Measurements from ENCODE around the gene IMMP2L. TPM values are rescaled to one million over a fixed set of nuclear protein-coding genes. Genes with fewer than 3 reads are reported as not detected.

Gene IMMP2L
- total RNA-seq, 1 donor = 19.9 TPM

DNA sequence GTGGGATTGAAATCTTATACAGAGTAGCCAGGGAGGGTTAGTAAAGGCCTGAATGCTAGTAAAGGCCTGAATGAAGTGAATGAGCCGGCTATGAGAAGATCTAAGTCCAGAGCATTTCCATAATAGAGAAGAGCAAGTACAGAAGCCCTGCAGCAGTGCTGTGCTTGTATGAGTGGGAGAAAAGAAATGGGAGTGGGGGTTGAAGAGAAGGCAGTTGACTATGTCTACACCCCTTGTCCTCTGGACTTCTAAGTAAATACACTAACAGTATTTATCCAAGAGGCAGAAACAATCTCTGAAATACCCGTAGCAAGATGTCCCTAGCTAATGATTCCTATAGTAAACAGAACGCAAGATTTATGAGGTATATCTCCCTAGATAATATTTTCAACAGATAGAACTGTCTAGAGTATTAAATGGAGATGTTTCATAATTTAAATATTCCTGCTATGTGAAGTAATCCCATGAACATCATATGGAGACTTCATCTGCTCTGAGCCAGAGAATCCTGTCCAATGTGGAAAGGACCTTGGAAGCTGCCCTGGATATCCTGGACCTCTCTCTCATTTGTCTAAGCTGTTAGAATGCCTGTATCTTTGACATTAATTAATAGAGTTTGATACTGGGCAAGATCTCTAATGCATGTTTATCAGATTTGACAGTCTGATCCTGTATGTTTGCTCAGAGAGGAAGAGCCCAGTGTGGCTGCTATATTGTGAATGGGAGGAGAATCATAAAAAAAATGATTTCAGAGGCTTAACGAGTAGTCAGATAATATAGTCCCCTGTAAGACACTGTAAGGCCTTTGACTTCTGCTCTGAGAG is 299.8 kb downstream of the IMMP2L start:
- H3K4me2 ChIP-seq (ENCODE audit: insufficient read depth, low read length) = no peak overlapping the region
- DNase-seq (ENCODE audit: insufficient read length, low spot score, missing footprints) = peak; percentile 17
- H3K4me1 ChIP-seq (ENCODE audit: insufficient read depth, low read length) = peaks cover 42% of the 10 kb centered on the region
- no peaks in the 10 kb centered on the region for H3K27me3 ChIP-seq (ENCODE audit: insufficient read depth, low read length)
- peak overlapping the region; percentile 59 for H3K27ac ChIP-seq (ENCODE audit: low read depth, low read length)
- no peaks in the 10 kb centered on the region for H3K36me3 ChIP-seq (ENCODE audit: insufficient read depth, low read length)
- TF ChIP-seq, protein P1, sequence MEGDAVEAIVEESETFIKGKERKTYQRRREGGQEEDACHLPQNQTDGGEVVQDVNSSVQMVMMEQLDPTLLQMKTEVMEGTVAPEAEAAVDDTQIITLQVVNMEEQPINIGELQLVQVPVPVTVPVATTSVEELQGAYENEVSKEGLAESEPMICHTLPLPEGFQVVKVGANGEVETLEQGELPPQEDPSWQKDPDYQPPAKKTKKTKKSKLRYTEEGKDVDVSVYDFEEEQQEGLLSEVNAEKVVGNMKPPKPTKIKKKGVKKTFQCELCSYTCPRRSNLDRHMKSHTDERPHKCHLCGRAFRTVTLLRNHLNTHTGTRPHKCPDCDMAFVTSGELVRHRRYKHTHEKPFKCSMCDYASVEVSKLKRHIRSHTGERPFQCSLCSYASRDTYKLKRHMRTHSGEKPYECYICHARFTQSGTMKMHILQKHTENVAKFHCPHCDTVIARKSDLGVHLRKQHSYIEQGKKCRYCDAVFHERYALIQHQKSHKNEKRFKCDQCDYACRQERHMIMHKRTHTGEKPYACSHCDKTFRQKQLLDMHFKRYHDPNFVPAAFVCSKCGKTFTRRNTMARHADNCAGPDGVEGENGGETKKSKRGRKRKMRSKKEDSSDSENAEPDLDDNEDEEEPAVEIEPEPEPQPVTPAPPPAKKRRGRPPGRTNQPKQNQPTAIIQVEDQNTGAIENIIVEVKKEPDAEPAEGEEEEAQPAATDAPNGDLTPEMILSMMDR (IDR thresholded peaks at IDR 0.05; ENCODE audit: extremely low read depth, low read depth, low read length) = no peak
- H3K79me2 ChIP-seq (ENCODE audit: insufficient read depth, low read length) = no peaks in the 10 kb centered on the region
- no peaks in the 10 kb centered on the region for H3K9me3 ChIP-seq (ENCODE audit: low read depth, low read length)
- H2AFZ ChIP-seq (ENCODE audit: low read length) = peak overlapping the region; percentile 54
- H4K20me1 ChIP-seq (ENCODE audit: insufficient read depth, low read length) = no peaks in the 10 kb centered on the region
- no peak overlapping the region for H3K4me3 ChIP-seq (ENCODE audit: insufficient read depth, low read length)

GRCh38 chr7:111261496-111261895 is 300.8 kb downstream of the IMMP2L start:
- Histone ChIP-seq H3K4me2 (ENCODE audit: insufficient read depth, low read length) (peak overlapping the region; percentile 39), H2AFZ (ENCODE audit: low read length) (peak overlapping the region; percentile 75), H3K9me3 (ENCODE audit: low read depth, low read length) (no peaks in the 10 kb centered on the region), H3K4me3 (ENCODE audit: insufficient read depth, low read length) (no peak overlapping the region), H3K36me3 (ENCODE audit: insufficient read depth, low read length) (no peaks in the 10 kb centered on the region), H3K27ac (ENCODE audit: low read depth, low read length) (peak overlapping the region; percentile 59), H4K20me1 (ENCODE audit: insufficient read depth, low read length) (no peaks in the 10 kb centered on the region), H3K79me2 (ENCODE audit: insufficient read depth, low read length) (no peaks in the 10 kb centered on the region), H3K27me3 (ENCODE audit: insufficient read depth, low read length) (no peaks in the 10 kb centered on the region), H3K4me1 (ENCODE audit: insufficient read depth, low read length) (peaks cover 37% of the 10 kb centered on the region)
- TF ChIP-seq, protein P1 (IDR thresholded peaks at IDR 0.05; ENCODE audit: extremely low read depth, low read depth, low read length) = no peak
- DNase-seq (ENCODE audit: insufficient read length, low spot score, missing footprints) = peak; percentile 23

DNA sequence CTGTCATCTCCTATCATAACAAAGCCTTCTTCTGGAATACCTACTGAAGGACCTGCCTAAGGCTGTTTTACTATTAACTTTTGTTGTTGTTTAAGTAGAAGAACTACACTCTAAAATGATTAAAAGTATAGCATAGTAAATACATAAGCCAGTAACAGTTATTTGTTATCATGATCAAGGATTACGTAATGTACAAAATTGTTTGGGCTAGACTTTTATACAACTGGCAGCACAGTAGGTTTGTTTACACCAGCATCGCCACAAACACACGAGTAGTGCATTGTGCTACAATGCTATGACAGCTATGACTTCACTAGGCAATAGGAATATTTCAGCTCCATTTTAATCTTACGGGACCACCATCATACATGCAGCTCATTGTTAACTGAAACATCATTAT is 302.3 kb downstream of the IMMP2L start:
- no peaks in the 10 kb centered on the region for H4K20me1 ChIP-seq (ENCODE audit: insufficient read depth, low read length)
- H3K36me3 ChIP-seq (ENCODE audit: insufficient read depth, low read length) = no peaks in the 10 kb centered on the region

GRCh38 chr7:111256391-111256790 is 305.9 kb downstream of the IMMP2L start:
- no peak for DNase-seq (ENCODE audit: insufficient read length, low spot score, missing footprints)
- Histone ChIP-seq H4K20me1 (ENCODE audit: insufficient read depth, low read length) (no peaks in the 10 kb centered on the region), H3K9me3 (ENCODE audit: low read depth, low read length) (no peaks in the 10 kb centered on the region), H3K4me1 (ENCODE audit: insufficient read depth, low read length) (peaks cover 4% of the 10 kb centered on the region), H2AFZ (ENCODE audit: low read length) (no peak overlapping the region), H3K4me2 (ENCODE audit: insufficient read depth, low read length) (no peak overlapping the region), H3K36me3 (ENCODE audit: insufficient read depth, low read length) (no peaks in the 10 kb centered on the region), H3K27ac (ENCODE audit: low read depth, low read length) (no peak overlapping the region), H3K79me2 (ENCODE audit: insufficient read depth, low read length) (no peaks in the 10 kb centered on the region), H3K27me3 (ENCODE audit: insufficient read depth, low read length) (no peaks in the 10 kb centered on the region), H3K4me3 (ENCODE audit: insufficient read depth, low read length) (no peak overlapping the region)
- TF ChIP-seq, protein P1 (IDR thresholded peaks at IDR 0.05; ENCODE audit: extremely low read depth, low read depth, low read length) = no peak

More for the DNA sequence above, 302.3 kb downstream of the IMMP2L start:
- DNase-seq (ENCODE audit: insufficient read length, low spot score, missing footprints) = no peak
- H3K4me2 ChIP-seq (ENCODE audit: insufficient read depth, low read length) = no peak overlapping the region
- H3K27me3 ChIP-seq (ENCODE audit: insufficient read depth, low read length) = no peaks in the 10 kb centered on the region
- TF ChIP-seq, protein P1 (IDR thresholded peaks at IDR 0.05; ENCODE audit: extremely low read depth, low read depth, low read length) = no peak
- H3K4me3 ChIP-seq (ENCODE audit: insufficient read depth, low read length) = no peak overlapping the region
- no peaks in the 10 kb centered on the region for H3K79me2 ChIP-seq (ENCODE audit: insufficient read depth, low read length)
- peaks cover 27% of the 10 kb centered on the region for H3K4me1 ChIP-seq (ENCODE audit: insufficient read depth, low read length)
- no peak overlapping the region for H3K27ac ChIP-seq (ENCODE audit: low read depth, low read length)
- no peaks in the 10 kb centered on the region for H3K9me3 ChIP-seq (ENCODE audit: low read depth, low read length)
- H2AFZ ChIP-seq (ENCODE audit: low read length) = no peak overlapping the region

Measured in osteoblast (primary cell).